ELR (cell line): ENCODE data around the gene IMP4.
A peak's percentile ranks its signal among the peaks of the same experiment; 100 is the strongest.
"Not testable (repeated sequence)": the region's sequence is repeated elsewhere in the genome, so short reads cannot be mapped to it uniquely, and the experiment has no call there.

ENCODE experiments used
- DNase-seq: peaks from one replicate; pipeline ENCODE4 v3.0.0-alpha.2; 2015; ENCODE audit warnings: low read depth

Gene IMP4, protein sequence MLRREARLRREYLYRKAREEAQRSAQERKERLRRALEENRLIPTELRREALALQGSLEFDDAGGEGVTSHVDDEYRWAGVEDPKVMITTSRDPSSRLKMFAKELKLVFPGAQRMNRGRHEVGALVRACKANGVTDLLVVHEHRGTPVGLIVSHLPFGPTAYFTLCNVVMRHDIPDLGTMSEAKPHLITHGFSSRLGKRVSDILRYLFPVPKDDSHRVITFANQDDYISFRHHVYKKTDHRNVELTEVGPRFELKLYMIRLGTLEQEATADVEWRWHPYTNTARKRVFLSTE

DNA sequence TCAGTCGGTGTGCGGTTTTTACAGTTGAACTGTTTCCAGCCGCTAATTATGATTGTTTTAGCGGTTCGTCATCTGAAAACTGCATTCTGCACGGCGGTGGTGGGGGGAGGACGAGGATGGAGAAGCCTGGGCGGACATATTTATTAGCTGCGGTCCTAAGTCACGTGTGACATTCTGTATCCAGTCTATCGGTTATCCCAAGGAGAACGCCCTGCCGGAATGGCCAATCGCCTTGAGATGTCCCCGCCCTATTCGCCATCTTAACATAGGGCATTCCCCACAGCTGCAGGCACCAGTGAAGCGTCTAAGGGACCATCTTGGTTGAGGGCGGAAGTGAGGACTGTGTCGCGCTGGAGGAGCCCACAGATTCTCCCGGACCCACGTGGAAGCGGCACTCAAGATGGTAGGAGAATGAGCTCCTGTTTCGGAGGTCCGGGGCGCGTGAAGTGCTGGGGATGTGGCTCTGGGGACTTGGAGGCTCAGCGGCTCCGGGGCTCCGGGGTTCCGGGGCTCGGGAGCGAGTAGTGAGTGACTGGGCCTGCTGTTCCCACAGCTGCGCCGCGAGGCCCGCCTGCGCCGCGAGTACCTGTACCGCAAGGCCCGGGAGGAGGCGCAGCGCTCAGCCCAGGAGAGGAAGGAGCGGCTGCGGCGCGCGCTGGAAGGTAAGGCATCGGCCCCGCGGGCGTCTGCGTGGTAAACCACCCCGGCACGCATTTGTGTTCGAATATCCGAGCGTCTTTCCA is at the start of gene IMP4:
IMP4 (plus strand) TSS at position 365 of the 743 bp plus-strand sequence; CDS start at position 401, 36 bp downstream.
- peak; percentile 100 for DNase-seq

DNA sequence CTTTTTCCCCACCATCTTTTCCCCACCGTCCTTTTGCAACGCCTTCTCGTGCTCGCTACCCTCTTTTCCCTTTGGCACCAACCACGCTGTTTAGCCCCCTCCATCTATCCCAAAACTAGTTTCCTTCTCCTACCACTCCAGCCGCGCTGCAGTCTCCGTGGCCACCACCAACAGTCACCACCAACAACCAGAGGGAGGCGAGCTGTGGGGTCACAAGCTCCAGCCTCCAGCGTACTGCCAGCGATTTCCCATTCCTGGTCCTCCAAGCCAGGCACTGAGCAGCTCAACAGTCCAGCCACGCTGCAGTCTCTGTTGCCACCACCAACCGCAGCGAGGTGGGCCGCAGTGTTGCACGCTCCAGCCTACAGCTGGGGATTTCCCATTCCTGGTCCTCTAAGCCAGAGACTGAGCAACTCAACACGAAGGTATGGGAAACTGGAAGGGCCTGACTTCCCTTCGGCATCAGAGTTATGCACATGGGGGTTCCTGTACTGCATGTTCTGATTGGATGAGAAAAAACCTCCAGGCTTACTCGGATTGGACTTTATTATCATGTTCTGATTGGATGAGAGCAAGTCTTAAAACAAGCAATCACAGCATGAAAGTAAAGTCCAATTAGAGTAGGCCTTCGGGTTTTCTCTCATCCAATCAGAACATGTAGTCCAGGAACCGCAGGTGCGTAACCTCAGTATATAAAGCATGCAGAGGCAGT is 42.3 kb upstream of the IMP4 start:
- no peak for DNase-seq

DNA sequence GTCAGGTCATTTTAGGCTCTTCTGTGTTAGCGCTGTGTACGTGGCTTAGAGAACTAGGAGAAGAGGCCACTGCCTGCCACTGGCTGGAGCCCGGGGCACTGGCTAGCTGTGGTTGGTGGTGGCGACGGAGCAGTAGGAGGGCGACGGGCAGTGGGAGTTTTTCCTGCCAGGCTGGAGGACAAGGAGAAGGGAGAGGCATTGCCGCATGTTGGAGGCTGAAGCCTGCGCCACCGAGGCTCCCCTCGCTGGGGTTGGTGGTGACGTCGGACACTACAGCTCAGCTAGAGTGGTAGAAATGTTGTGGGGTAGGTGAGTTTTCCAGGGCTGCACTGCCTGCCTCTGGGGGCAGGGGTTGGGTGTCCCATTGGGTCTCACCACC is 41.7 kb upstream of the IMP4 start:
- DNase-seq, result no peak

DNA sequence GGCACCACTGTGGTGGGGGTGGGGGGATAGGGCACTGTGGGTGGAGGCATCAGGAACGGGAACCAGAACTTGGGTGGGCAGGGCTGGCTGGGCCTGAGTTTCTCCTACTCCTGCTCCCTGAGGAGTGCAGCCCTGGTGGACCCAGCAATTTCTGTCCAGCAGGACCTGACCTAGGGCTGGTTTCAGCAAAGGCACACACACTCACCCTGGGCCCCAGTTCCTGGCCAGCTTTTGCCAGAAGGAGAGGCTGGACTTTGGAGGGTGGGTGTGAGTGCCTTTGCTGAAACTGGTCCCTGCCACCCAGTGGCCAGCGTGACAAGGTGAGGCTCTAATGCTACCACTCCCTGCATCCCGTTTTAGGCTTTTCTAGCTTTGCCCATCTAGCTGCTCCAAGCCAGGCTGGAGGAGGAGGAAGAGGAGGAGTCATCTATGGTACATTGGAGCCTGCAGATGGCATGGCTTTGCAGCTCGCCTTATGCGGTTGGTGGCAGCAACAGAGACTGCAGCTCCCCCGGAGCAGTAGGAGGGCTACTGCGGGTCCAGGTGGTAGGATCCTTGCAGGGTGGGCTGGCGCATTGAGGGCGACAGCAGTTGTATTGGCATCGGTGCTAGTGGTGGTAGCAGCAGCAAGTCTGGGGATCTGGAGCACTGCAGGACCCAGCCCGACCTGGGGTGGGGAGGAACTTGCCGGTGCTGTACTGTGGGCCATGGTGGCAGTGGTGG is 40.4 kb upstream of the IMP4 start:
- no peak for DNase-seq

DNA sequence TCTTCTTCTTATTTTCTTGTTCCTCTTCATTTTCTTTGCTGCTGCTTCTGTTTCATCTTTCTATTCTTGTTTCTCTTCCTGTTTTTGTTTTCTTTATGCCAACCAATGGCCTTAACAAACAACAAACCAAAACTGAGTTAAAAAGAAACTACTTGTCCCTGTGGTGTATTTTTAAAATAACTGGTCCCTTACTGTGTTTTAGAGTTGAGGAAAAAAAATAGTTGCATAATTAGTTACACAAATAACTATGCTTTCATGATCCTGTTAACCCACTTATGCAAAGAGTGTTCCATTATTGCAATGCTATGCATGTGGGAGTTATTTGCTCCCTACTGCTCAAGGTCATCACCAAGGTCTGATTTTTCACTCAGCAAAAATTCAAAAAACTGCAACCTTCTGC is 39.5 kb upstream of the IMP4 start:
- no peak for DNase-seq

DNA sequence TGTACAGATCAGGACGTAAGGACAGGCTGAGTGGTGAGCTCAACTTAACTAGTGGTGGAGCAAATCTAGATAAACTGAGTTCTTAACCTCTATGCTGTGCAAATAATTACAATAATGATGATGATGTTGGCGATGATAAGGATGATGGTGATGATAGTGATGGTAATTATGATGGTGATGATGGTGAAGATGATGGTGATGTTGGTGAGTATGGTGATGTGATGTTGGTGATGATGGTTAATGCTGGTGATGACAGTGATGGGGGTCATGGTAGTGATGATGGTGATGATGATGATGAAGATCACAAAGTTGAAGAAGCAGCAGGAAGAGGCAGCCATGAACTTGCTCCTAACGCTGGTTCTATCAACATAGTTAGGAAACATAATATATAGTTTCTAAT is 38.0 kb upstream of the IMP4 start:
- DNase-seq, result no peak

DNA sequence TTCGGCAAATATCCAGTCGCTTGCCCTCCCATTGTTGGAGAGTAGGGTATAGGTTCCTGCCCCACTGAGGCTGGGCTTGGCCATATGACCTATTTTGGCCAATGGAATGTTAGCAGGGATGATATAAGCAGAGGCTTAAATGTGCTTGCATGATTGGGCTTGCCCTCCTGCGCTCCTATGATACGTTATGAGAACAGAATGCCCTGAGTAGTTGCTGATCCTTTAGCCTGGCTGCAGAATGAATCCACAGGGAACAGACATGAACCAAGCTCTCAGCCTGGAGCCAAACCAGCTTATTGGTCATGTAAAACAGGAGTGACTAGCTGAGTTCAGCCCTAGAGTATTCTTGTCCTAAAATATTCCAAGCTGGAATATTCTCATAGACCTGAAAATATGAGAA is 34.8 kb upstream of the IMP4 start:
- DNase-seq, result no peak

DNA sequence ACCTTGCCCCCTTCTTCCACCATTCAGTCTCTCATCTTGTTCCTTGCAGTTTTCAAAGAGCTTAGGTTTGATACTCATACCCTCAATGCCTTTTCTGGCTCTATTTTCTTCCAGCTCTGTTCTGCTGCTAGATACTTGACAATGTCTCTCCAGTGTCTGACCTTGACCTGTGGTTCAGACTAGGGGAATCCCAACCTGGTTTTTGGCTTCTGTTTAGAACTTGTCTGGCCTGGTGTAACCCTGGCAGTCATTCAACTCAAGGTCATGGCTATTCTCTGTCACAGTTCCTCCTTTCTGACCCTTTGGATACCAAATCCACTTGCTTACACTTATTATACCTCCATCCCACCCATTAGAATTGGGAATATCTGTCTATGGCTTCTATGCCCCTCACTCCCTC is 31.8 kb upstream of the IMP4 start:
- no peak for DNase-seq

DNA sequence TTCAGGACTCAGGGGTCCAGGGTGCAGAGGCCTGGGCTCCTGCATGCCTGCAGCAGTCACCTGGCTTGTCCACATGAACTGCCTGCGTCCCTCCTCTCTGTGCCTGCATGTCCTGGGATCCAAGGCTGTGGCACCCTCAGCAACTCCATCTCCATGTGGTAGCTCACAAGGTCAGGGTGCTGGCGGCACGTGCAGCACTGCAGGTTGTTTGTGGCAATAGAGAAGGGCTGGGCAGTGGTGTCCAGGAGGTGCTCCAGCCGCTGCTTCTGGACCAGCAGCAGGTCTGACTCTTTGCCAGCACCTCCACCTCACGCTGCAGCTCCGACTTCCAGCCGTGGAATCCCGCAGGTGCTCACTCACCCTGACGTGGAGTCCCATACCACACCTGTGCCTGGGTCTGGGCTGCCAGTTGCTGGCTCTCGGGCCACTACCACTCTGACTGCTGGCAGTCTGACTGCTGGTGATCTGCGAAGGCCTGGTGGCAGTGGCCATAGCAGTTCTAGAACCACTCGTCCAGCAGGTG is 28.8 kb upstream of the IMP4 start:
- no peak for DNase-seq

DNA sequence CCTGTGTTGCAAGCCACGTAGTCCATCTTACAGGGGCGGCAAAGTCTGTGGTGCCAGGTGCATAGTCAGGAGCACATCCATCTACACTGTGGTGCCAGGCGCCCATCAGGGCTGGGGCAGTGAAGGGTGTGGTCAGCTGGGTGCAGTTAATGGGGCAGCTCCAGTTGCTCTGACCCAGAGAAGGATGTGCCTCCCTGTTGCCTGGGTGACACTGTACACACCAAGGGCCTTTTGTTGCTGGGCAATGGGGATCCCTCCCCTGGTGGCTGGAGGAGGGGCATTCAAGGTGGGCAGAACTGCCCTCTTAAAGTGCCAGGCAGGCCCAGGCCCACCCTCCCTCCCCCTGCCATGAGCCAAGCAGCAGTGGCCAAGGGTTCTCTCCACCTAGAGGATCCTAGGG is 28.3 kb upstream of the IMP4 start:
- DNase-seq, result no peak

DNA sequence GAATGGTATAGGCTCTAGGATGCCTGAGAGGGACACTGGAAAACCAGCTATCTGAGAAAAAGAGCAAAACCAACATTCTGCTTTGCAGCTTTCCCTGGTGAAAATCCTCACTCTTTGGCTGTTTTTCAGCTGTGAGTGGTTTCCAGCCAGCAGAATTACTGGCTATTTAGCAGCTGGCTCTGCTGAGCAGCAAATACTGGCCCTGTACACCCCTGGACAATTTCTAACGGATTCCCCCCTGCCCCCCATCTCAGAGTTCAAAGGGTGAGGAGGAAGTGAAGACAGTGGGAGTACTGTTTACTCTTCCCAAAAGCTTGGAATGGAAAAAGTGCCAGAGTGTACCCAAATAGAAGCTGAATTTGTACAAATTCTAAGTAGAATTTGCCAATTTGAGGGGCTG is 26.1 kb upstream of the IMP4 start:
- DNase-seq, result no peak

DNA sequence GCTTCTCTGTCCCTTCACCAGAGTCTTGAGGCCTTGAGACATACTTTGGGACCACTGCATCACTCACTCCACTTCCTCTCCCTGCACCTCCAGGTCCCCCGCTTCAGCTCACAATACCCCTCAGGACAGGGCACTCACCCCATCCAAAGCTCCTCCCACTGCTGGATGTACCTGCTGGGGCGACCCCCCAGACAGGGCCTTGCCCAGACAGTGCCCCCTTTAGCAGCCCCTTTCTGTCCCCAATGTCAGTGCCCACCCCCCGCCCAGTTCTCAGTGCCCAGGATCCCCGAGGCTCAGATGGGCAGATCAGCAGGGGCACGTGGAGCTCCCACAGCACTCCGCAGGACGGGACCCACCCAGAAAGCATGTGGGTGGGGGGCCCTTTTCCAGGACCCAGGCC is 23.8 kb upstream of the IMP4 start:
- DNase-seq, result no peak

DNA sequence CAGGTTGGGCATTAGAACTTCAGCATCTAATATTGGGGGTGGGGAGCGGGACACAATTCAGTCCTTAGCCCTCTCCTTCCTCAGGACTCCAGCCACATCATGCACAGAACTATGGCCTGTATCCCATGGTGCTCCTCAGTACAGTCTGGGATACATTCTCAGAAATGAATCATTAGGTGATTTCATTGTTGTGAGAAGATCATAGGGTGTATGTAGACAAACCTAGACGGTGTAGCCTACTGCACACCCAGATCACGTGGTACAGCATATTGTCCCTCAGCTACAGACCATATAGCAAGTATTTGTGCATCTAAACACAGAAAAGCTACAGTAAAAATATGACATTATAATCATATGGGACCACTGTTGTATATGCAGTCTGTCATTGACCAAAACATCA is 23.2 kb upstream of the IMP4 start:
- DNase-seq, result peak; percentile 16

DNA sequence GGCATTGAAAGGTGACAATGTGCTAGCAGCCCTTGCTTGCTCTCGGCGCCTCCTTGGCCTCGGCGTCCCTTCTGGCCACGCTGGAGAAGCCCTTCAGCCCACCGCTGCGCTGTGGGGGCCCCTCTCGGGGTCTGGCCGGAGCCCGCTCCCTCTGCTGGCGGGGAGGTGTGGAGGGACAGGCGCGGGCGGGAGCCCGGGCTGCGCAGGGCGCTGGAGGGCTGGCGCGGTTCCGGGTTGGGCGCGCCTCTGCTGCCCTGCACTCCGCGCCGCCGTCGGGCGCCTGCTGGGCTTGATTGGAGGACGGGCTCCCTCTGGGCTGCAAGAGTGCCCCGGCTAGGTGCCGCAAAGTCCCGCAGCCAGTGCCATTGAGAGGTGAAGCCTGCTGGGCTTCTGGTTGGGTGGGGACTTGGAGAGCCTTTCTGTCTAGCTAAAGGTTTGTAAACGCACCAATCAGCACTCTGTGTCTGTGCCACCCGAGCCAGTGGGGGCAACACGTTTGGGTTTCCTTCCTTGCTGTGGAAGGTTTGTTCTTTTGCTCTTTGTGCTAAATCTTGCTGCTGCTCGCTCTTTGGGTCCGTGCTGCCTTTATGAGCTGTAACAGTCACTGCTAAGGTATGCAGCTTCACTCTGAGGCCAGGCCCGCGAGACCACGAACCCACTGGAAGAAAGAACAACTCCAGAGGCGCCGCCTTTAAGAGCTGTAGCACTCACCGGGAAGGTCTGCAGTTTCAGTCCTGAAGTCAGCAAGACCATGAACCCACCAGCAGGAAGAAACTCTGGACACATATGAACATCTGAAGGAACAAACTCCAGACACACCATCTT is 14.8 kb upstream of the IMP4 start:
- peak; percentile 78 for DNase-seq

DNA sequence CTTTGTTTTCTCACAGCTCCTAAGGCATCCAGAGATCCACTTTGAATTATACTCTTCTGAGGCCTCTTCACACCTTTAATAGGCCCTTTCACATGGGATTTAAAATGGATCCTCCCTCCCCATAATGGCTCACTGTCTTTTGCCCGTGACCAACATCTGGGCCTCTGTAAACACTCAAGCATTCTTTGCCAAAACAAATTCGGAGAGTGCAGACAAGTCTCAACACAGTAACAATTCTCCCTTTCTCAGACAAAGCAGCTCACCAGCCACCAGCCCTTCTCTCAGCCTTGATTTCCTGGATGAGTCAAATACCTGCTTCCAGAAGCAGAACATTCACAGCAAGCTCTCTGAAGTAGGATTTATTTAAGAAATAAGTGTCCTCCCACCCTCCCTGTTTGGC is 14.0 kb upstream of the IMP4 start:
- DNase-seq, result peak; percentile 16

DNA sequence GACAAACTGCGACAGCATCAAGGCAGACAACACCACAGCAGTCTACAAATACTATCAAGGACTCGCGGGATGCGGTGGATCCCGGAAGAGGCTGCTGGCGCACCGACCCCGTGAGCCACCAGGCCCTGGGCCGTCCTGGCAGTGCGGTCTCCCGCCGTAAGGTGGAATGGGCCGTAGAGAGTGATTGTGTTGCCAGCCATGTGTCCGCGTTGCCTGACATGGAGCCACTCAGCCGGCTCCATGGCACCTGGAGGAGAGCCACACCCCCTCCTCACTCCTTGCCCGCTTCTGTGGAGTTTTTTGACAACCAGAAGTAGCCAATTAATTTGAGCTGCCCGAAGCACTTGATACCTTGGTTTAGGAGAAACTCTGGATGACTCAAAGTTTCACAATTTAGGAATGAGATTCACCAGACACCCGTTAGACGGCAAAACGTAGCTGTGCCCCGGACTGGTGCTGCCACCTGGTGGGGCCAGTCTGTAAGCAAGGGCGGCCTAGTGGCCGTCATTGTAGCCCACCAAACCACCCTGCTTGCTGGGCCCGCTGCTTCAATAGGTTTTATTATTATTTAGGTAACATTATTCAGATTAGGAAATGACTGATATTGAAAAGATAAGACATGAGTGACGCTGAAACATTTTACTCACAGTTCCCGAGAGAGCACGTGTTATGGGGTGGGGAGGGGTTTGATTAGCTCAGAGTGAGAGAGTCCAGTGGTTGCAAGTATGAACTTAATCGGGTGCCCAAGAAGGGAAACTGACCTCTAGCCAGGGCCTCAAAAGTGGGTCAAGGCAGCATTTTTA is 10.2 kb upstream of the IMP4 start:
- peak; percentile 82 for DNase-seq

DNA sequence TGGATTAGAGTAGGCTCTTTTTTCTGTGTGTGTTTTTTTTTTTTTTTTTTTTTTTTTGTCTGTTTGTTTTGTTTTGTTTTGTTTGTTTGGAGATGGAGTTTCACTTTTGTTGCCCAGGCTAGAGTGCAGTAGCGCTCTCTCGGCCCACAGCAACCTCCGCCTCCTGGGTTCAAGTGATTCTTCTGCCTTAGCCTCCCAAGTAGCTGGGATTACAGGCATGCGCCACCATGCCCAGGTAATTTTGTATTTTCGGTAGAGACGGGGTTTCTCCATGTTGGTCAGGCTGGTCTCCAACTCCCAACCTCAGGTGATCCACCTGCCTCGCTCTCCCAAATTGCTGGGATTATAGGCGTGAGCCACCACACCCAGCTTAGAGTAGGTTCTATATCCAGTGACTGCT is 9.4 kb upstream of the IMP4 start:
- DNase-seq, result not testable (repeated sequence)

DNA sequence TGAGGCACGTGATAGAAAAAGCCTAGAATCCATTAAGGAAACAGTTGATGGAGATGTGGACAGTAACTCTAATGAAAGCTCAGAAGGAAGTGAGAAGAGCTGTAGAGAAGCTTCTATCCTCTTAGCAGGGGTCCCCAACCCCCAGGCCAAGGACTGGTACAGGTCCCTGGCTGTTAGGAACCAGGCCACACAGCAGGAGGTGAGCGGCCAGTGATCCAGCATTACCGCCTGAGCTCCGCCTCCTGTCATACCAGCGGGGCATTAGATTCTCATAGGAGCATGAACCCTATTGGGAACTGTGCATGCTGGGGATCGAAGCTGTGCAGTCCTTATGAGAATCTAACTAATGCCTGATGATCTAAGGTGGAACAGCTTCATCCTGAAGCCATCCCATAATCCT is 8.7 kb upstream of the IMP4 start:
- DNase-seq, result no peak

DNA sequence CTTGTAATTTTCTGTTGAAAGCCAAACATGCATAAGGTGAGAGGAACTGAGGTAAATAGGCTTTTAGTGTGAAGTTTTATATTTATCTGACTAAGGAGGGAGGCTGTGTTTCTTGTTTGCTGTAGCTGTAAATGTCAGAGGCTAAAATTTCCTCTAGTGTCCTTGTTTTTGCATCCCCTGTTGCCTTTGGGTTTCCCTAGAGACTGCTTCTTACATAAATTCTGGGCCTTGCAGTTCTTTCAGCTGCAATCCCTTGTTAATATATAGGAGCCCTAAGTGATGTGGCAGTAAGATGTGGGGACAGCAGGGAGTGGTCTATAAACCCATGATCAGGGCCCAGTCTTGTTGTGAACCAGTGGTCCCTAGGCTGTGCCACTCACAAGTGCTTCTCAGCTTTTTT is 7.5 kb upstream of the IMP4 start:
- DNase-seq, result no peak

DNA sequence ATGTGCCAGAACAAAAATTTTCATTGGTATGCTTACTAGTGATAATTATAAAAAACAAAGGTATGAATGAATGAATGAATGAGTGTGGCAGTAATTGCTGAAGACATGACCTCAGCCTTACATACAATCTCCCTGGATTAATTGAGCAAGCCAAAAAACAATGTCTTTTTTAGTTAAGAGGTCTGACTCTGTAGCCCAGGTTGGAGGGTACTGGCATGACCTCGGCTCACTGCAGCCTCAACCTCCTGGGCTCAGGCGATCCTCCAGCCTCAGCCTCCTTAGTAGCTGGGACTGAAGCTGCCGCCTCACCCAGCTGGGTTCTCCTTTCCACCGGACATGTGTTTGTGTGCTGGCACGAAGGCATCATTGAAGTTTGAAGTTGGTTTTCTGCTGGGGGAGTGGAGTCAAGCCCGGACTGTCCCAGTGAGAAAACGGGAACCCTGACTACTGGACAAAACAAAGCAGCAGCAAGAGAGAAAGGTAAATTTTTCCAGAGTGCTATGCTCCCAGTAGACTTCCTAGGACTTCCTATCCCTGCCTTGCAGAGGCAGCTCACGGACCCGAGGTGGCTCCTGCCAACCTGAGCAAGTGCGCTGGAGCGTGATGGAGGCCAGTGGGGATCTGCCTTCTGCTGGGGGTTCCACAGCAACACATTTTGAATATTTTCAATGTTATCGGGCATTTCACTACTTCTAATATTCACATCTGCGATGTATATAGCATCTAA is 6.4 kb upstream of the IMP4 start:
- no peak for DNase-seq
